GM18511 (cell line): ENCODE measurements around the gene WNK1.
"Not testable (repeated sequence)": the region's sequence is repeated elsewhere in the genome, so short reads cannot be mapped to it uniquely, and the experiment has no call there.

Experiments
- ATAC-seq: cut with Tn5 transposase; IDR thresholded peaks from one replicate; pipeline ENCODE4 v1.9.1; 2021; ENCODE audit warnings: mild to moderate bottlenecking, moderate library complexity; ENCODE audit not compliant: unreplicated experiment

The WNK1 gene

GRCh38 chr12:906062-906585, 153.7 kb downstream of the WNK1 start:
- ATAC-seq, result no peak

- ATAC-seq, result no peak
Observed at GRCh38 chr12:907413-908185, 155.2 kb downstream of the WNK1 start.

DNA sequence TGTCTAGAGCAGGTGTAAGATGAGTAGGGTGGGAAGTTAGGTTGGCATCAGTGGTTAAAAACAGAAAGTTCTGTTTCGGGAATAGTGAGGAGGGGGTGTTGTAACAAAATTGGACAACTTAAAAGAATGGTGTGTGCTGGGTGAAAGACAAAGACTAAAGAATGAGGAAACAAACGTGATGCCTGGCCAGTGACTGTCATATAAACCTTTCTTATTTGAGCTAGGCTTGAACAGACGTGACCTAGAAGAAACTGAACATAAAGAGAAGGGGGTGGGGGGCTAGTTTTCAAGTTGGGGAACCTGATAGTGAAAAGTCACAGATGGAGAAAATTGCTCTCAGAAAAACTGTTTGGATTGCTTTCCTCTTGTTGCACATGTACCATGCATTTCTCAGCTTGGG, 157.5 kb downstream of the WNK1 start:
- no peak for ATAC-seq

- no peak for ATAC-seq
Observed at GRCh38 chr12:910416-910815, 158.0 kb downstream of the WNK1 start.

DNA sequence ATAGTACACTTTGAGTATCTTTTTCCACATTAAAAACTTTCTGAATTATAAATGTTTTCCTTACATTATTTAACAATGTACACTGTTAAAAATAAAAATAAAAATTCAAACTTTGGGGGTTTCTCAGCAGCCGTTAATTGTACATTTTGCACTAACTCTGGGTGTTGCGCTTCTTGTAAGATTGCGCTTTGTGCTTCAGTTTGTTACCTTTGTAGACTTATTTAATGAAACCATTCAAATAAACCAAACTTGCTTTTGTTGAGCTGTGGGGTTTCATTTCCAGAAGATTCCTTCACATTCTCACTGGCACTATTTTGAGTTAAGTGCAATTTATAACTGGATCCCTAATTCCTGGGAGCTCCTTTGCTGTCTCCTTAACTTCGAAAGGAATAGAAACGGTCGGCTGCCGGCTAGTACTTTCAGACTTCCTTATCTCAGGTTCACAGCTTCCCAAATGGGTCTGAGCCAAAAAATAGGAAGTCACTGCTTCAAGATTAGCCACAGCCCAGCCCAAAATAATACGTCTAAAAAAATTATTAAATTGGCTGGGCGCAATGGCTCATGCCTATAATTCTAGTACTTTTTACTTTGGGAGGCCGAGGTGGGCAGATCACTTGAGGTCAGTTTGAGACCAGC, 158.9 kb downstream of the WNK1 start:
- ATAC-seq, result no peak

GRCh38 chr12:912466-913235, 160.3 kb downstream of the WNK1 start:
- ATAC-seq, result no peak

GRCh38 chr12:913919-914698, 161.7 kb downstream of the WNK1 start:
- ATAC-seq, result no peak

GRCh38 chr12:915090-915489, 162.7 kb downstream of the WNK1 start:
- ATAC-seq, result no peak

DNA sequence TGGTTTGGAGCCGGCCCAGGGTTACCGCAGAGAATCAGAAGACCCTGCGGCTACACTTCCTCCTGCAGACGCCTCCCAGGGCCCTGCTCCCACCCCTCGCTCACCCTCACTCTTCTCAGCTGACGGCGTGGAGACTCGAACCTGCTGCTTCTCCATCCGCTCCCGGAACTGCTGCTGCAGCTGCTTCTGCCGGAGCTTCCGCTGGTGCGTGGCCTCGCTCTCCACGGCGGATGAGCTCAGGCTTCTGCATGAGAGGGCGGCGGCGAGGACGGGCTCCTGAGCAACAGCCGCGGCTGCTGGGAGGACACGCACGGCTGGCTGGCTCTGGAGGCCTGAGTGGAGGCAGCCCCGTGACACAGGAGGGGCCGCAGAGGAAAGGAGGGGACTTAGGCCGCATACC, 163.9 kb downstream of the WNK1 start:
- ATAC-seq, result no peak

DNA sequence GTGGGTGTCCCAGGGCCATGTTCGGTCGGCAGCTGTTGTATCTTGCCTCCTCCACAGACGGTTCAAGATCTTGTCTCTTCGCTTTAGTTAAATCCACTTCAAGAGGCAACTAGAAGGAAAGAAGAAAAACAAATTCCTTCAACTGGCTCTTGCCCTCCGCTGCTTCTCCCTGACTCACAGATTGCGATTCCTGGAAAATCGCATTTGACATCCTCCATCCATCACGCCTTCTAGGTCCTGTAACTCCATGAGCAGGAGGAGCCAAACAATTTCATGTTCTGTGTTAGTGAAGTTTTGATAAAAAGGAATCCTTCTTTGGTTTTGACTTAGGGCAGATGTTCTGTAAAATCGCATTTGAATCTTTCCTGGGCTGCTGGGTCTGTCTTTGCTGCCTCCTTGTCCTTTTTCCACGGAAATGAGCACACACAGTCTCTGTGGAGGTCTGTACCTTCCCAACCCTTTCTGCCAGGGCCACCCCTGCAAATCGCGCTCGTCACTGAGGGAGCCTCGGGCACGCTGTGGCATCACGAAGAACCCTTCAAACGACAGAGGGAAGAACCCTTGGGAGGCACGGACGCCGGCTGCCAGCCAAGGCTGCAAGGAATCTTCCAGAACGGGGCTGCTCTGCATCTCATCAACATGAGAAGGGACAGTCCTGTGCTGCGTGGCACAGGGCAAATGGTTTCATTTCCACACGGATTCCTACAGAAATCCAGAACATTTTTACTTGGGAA, 164.5 kb downstream of the WNK1 start:
- ATAC-seq, result no peak

- no peak for ATAC-seq
Observed at GRCh38 chr12:920676-921075, 168.3 kb downstream of the WNK1 start.

GRCh38 chr12:922285-922684, 169.9 kb downstream of the WNK1 start:
- ATAC-seq, result no peak

- no peak for ATAC-seq
Observed at GRCh38 chr12:926641-927040, 174.3 kb downstream of the WNK1 start.

DNA sequence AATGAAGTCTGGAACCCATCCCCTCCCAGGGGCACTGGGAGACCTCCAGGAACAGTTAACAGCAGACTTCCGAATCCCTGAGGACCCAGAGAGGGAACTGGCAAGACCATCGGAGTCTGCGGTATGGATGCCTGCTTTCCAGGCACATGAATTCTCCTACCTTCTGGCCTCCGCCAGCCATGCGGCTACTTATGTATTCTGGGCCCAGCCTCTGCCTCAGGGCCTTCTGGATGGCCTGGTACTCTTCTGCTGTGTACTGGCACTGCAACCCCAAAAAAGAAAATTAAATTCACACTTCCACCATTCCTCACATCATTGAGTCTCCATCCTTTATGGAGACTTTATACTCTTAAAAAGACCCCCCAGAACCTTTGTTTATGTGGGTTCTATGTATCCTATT, 178.7 kb downstream of the WNK1 start:
- ATAC-seq, result no peak

DNA sequence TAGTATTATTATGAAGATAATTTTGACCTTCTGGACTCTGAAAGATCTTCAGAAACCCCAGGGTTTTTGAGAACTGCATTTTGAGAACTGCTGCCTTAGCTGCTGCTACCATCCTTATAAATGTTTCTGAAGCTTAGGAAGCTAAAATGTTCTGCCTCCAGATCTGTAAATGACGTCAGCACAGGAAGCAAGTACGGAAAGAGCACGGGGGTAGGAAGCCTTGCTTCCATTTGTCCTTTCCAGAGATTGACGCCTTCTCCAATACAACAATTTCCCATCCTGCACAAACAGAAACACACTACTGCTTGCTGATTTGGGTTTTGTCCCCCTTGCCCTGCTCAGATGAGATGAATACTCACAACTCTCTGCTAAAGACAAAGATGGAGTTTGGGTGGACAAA, 179.2 kb downstream of the WNK1 start:
- no peak for ATAC-seq

- ATAC-seq, result not testable (repeated sequence)
Observed at GRCh38 chr12:935891-936290, 183.5 kb downstream of the WNK1 start.

DNA sequence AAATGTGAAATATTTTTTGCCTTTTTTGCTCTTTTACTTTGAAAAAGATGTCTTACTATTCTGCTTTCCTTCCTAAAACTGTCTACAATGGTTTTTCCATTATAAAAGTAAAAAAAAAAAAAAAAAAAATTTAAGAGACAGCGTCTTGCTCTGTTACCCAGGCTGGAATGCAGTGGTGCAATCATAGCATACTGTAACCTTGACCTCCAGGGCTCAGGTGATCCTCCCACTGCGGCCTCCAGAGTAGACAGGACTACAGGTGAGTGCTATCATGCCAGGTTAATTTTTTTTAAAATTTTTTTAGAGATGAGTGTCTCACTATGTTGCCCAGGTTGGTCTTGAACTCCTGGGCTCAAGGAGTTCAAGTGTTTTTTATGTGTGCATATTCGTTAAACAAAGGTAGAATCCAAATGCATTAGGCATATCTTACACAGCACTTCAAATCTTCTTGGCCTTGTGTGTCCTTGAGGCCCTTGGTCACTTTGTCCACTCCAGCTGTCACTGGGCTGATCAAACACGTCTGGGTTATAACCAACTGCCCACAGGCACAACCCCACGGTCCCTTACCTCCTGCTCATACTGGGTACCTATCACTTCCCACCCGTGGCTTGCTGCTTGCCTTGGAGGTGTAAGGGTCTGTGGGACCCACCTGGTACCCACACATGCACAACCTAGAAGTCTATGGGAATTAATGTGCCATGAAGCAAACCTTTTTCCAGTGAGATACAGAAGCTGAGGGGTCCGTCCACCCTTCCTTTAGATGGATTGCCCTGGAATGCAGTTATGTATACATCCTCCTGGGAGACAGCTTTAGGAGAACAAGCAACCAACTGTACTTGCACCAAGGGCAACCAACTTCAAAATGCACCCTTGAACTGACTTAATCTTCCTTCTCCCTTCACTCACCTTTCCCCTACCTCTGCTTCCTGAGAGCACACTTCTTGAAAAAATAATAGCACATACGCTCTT, 184.3 kb downstream of the WNK1 start:
- ATAC-seq, result no peak

DNA sequence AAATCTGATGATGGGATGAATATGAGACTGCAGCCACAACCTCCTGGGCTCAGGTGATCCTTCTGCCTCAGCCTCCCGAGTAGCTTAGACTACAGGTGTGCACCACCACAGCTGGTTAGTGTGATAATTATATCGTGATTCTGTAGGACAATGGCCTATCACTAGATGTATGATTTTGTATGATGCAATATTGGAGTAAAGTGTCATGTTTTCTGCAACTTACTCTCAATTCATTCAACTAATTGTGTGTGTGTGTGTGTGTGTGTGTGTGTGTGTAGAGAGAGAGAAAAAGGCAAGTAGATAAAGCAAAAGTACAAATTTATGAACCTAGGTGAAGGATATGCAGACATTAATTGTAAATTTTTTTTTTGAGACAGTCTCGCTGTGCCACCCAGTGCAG, 186.4 kb downstream of the WNK1 start:
- ATAC-seq, result no peak

- no peak for ATAC-seq
Observed at GRCh38 chr12:943051-943450, 190.7 kb downstream of the WNK1 start.
